Left lobe of liver (tissue), 2 donors: ENCODE data around the gene PDIA2. TPM values are rescaled to one million over a fixed set of nuclear protein-coding genes. Genes with fewer than 3 reads are reported as not detected.
"Not testable (repeated sequence)": the region's sequence is repeated elsewhere in the genome, so short reads cannot be mapped to it uniquely, and the experiment has no call there.

Experiments
- ATAC-seq: fragments of 200-7000 bp; cut with Tn5 transposase; one replicate; pipeline ENCODE4 v1.9.1; 2020; ENCODE audit warnings: mild to moderate bottlenecking, moderate library complexity
- DNase-seq: peaks from one replicate; pipeline ENCODE4 v3.0.0-alpha.2; 2020; ENCODE audit warnings: low spot score
- total RNA-seq: library from RNA; stranded (reverse); gene quantifications from one replicate; pipeline ENCODE4 v1.2.1, GENCODE V29; 2021
- donor health status: DM: no; HTN: no; CAD: no; lungs with moderate emphysema.
- donor health status: DM: no; HTN: yes; CAD: no.

PDIA2 gene
- total RNA-seq = 0.23 TPM

- ATAC-seq (no peak), DNase-seq (no peak)
Measured at GRCh38 chr16:283033-283805, at the start of gene PDIA2. PDIA2 (plus strand) TSS chr16:283164; CDS start chr16:283170, 6 bp downstream.

GRCh38 chr16:234468-235305, 48.3 kb upstream of the PDIA2 start, which contains the start of gene FAM234A:
FAM234A (plus strand) TSS chr16:234821; CDS start chr16:254414, 19,593 bp downstream.
- DNase-seq (peak; percentile 95), ATAC-seq (peak; percentile 98)

GRCh38 chr16:239948-240277, 43.1 kb upstream of the PDIA2 start:
- DNase-seq (no peak), ATAC-seq (peak; percentile 30)

GRCh38 chr16:240559-240958, 42.4 kb upstream of the PDIA2 start:
- DNase-seq (no peak), ATAC-seq (no peak)

- no peak for DNase-seq
- ATAC-seq = no peak
Measured at GRCh38 chr16:242281-242680, 40.7 kb upstream of the PDIA2 start.

- no peak for ATAC-seq
- no peak for DNase-seq
Measured at GRCh38 chr16:243348-243747, 39.6 kb upstream of the PDIA2 start.

- ATAC-seq (no peak), DNase-seq (no peak)
Measured at GRCh38 chr16:245105-245504, 37.9 kb upstream of the PDIA2 start.

GRCh38 chr16:247027-247426, 35.9 kb upstream of the PDIA2 start:
- DNase-seq = no peak
- ATAC-seq = no peak

- no peak for DNase-seq
- ATAC-seq = no peak
Measured at GRCh38 chr16:249431-249830, 33.5 kb upstream of the PDIA2 start.

- ATAC-seq (peak; percentile 39), DNase-seq (no peak)
Measured at GRCh38 chr16:252366-253337, 30.3 kb upstream of the PDIA2 start.

GRCh38 chr16:253833-254232, 29.1 kb upstream of the PDIA2 start:
- DNase-seq = no peak
- no peak for ATAC-seq

- no peak for ATAC-seq
- DNase-seq = no peak
Measured at GRCh38 chr16:254461-254860, 28.5 kb upstream of the PDIA2 start.

GRCh38 chr16:255183-255582, 27.8 kb upstream of the PDIA2 start:
- DNase-seq = no peak
- ATAC-seq = no peak

- ATAC-seq, DNase-seq: not testable (repeated sequence)
Measured at GRCh38 chr16:258091-258490, 24.9 kb upstream of the PDIA2 start.

- DNase-seq (no peak), ATAC-seq (no peak)
Measured at GRCh38 chr16:259226-259625, 23.7 kb upstream of the PDIA2 start.

GRCh38 chr16:259814-260253, 23.1 kb upstream of the PDIA2 start:
- no peak for DNase-seq

GRCh38 chr16:260326-260725, 22.6 kb upstream of the PDIA2 start:
- DNase-seq (no peak), ATAC-seq (no peak)

More at GRCh38 chr16:259814-260253, 23.1 kb upstream of the PDIA2 start:
- no peak for ATAC-seq

GRCh38 chr16:261031-261691, 21.8 kb upstream of the PDIA2 start:
- DNase-seq = no peak

GRCh38 chr16:262121-262745, 20.7 kb upstream of the PDIA2 start:
- ATAC-seq (no peak), DNase-seq (no peak)

More at GRCh38 chr16:261031-261691, 21.8 kb upstream of the PDIA2 start:
- ATAC-seq = no peak
